Activated naive CD8-positive, alpha-beta T cell treated with anti-CD3 and anti-CD28 coated beads, Interleukin-2, amount 10 ng/mL, durations not matched to agents 7 days and 5 days (primary cell): ENCODE results near the gene ARID1B. TPM values are rescaled to one million over a fixed set of nuclear protein-coding genes. Genes with fewer than 3 reads are reported as not detected.

Experiments
- ATAC-seq: fragments of 150-1000 bp; cut with Tn5 transposase; one replicate; pipeline ENCODE4 v1.10.0; 2021; ENCODE audit warnings: low read depth, moderate library complexity
- POLR2A ChIA-PET: fragments of 350-600 bp; sonication (Branson Sonifier 250); formaldehyde crosslinking; loops from one replicate; lab custom pipeline; 2021; ENCODE audit warnings: antibody characterized with exemption; lab: Charles Lee
- DNase-seq: peaks from one replicate; pipeline ENCODE4 v3.0.0; 2021
- H3K27ac Mint-ChIP-seq: one replicate; pipeline ENCODE4 v1.8.0; 2022; ENCODE audit warnings: mild to moderate bottlenecking, mixed read lengths
- H3K27me3 Mint-ChIP-seq: one replicate; pipeline ENCODE4 v1.8.0; 2022; ENCODE audit warnings: mild to moderate bottlenecking, moderate library complexity, mixed read lengths
- H3K36me3 Mint-ChIP-seq: one replicate; pipeline ENCODE4 v1.8.0; 2021; ENCODE audit warnings: mild to moderate bottlenecking, mixed read lengths
- H3K4me1 Mint-ChIP-seq: one replicate; pipeline ENCODE4 v1.8.0; 2021; ENCODE audit warnings: mixed read lengths
- H3K4me3 Mint-ChIP-seq: one replicate; pipeline ENCODE4 v1.8.0; 2022; ENCODE audit warnings: mild to moderate bottlenecking, moderate library complexity, mixed read lengths
- H3K9me3 Mint-ChIP-seq: one replicate; pipeline ENCODE4 v1.8.0; 2021; ENCODE audit warnings: mixed read lengths
- total RNA-seq, 2 experiments: library from RNA; stranded (reverse); gene quantifications; one replicate each; pipeline ENCODE4 v1.2.3, GENCODE V29; 2021

Gene ARID1B
- total RNA-seq, 2 experiments from 2014 or later, result 83.2 to 98.2 TPM

DNA sequence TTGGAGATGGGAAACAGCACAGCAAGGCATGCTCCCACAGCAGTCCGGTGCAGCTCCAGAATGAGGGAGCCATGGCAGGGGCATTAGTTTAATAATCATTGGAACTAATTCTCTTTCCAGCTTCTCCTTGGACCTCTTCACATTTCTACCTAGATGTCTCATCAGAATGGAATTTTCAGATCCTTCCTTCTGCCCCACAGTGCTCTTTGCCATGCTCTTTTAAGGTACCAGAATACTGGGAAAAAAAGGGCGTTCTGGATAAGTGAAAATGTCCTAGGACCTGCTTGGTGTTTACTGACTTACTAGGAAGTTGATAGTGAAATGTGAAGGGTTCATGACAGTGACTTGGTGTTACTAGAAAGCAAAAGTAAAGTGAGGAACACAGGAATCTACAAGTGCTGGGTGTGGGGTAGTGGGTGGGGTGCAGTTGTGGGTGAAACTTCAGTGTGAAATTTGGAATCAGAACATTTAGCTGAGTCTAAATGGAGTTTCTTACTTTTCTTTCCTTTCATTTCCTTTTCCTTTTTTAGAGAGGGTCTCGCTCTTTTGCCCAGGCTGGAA lies 207.1 kb downstream of the ARID1B start:
- Mint-ChIP-seq H3K27ac (no peak overlapping the region), H3K27me3 (peaks cover 1% of the 10 kb centered on the region), H3K4me3 (peak overlapping the region; percentile 38), H3K9me3 (no peaks in the 10 kb centered on the region), H3K36me3 (no peaks in the 10 kb centered on the region), H3K4me1 (peaks cover 24% of the 10 kb centered on the region)
- POLR2A ChIA-PET, result no interaction called here
- ATAC-seq (no peak), DNase-seq (no peak)

- Mint-ChIP-seq H3K4me3 (no peak overlapping the region), H3K9me3 (no peaks in the 10 kb centered on the region), H3K27ac (no peak overlapping the region), H3K27me3 (peaks cover 1% of the 10 kb centered on the region), H3K4me1 (peaks cover 24% of the 10 kb centered on the region), H3K36me3 (no peaks in the 10 kb centered on the region)
- DNase-seq, result no peak
- ATAC-seq, result no peak
- POLR2A ChIA-PET, result no interaction called here
These were observed 208.1 kb downstream of the ARID1B start for GRCh38 chr6:156985309-156985708.

DNA sequence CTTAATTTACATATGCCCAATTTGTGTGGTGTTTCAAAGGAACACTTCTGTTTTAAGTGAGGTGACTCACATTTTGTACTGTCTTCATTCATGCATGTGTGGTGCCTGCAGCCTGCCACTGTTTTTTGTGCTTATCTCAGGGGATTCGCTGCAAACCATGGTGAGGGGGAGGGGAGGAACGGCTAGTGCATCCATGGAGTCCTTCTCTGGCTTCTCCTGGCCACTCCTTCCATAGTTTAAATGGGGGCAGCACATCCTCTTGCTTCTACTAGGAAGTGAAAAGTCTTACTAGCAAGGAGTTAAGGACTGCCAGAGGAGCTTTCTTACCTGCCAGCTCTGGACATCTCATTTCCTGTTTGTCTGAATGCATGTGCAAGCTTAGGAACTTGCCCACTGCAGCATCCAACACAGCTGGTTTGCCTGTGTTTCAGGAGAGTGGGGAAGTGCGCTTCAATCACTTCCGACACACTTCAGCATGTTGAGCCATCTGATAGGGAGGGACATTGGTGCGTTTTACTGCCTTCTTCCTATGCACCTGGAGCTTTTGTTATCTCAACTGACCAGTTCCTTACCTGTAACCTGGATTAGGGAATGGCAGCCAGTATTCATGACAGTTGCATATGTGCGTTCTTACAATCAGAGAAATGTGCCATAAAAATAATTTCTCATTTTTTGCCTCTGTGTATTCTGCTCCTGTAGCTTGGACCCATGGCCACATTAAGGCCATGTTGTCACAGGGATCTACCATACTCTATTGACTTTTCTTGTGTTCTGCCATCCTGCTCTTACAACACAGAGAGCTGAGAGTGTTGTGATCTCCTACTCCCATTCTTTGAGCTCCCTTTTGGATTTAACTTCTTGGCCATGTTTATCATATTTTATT lies 211.3 kb downstream of the ARID1B start:
- DNase-seq (no peak), ATAC-seq (peak; percentile 33)
- Mint-ChIP-seq H3K9me3 (no peaks in the 10 kb centered on the region), H3K4me1 (peaks cover 20% of the 10 kb centered on the region), H3K4me3 (no peak overlapping the region), H3K27me3 (no peaks in the 10 kb centered on the region), H3K36me3 (no peaks in the 10 kb centered on the region), H3K27ac (peak overlapping the region; percentile 22)
- POLR2A ChIA-PET, result no interaction called here

DNA sequence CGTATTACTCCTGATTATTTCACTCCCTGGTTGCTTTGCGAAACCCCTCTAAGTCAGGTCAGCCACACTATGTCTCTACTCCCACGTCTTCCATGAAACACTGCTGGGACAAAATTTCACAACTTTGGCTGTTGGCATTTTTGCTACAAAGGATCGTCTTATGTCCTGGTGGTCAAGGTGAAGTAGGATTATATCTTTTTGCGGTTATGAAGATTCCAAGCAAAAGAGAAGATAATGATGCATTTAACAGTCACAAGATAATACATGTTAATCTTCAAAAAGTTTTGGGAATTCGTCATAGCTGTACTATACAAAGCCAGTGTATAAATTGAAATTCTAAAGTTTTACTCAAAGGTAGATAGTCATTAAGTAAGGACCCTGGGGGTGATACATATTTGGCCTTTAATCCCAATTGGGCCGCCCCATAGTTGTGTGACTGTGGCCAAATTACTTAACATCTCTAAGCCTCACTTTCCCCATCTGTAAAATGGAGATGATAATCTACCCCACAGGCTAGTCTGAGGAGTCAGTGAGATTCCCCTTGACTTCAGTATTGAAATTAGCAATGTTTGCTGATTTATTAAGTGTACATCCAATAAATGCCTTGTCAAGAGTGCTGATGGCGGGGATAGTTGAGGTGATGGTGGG lies 212.1 kb downstream of the ARID1B start:
- H3K4me3 Mint-ChIP-seq, result no peak overlapping the region
- ATAC-seq, result no peak
- no peaks in the 10 kb centered on the region for H3K9me3 Mint-ChIP-seq
- POLR2A ChIA-PET, result no interaction called here
- H3K4me1 Mint-ChIP-seq, result peaks cover 14% of the 10 kb centered on the region
- no peaks in the 10 kb centered on the region for H3K36me3 Mint-ChIP-seq
- no peak for DNase-seq
- no peak overlapping the region for H3K27ac Mint-ChIP-seq
- H3K27me3 Mint-ChIP-seq, result no peaks in the 10 kb centered on the region

DNA sequence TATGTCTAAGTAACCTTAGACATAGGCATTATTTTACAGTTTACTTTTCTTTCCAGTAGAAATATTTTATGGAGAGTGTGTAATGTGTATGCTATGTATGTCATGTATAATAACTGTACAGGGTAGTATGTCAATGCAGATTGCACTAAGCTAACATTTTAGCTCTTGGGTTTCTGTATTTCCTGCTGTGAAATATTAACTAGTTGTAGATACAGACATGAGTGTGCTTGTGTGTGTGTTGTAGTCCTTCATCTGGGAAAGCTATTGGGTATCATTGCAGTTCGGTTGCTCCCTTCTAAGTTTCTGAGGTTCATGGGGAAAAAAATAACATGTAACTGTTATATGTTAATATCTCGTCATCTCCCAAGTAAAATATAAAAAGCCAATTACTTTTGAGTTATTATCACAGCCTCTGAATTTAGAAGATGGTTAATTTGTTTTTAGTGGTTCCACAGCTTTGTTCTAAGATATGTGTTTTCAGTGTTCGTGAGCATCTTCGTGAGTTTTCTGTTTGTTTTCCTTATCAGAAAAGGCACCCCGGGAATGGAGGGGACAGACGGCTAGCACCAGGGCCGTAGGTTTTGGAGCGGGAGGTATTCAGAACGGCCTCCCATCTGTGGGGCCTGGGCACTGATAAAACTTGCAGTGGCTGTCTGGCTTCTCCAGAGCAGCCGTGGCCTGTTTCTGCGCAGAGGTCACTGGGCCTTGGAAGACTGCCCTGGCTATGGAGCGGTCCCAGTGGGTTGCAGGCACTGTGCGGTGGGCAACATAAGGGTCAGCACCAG lies 215.0 kb downstream of the ARID1B start:
- Mint-ChIP-seq H3K4me3 (no peak overlapping the region), H3K27me3 (no peaks in the 10 kb centered on the region), H3K4me1 (peaks cover 10% of the 10 kb centered on the region), H3K27ac (no peak overlapping the region), H3K36me3 (no peaks in the 10 kb centered on the region), H3K9me3 (no peaks in the 10 kb centered on the region)
- DNase-seq, result no peak
- no peak for ATAC-seq
- POLR2A ChIA-PET, result no interaction called here

GRCh38 chr6:156993713-156994112 lies 216.5 kb downstream of the ARID1B start:
- no peaks in the 10 kb centered on the region for H3K27me3 Mint-ChIP-seq
- H3K4me3 Mint-ChIP-seq, result no peak overlapping the region
- H3K9me3 Mint-ChIP-seq, result no peaks in the 10 kb centered on the region
- H3K36me3 Mint-ChIP-seq, result no peaks in the 10 kb centered on the region
- no peak overlapping the region for H3K27ac Mint-ChIP-seq
- DNase-seq, result no peak
- no peak for ATAC-seq
- POLR2A ChIA-PET, result no interaction called here
- peaks cover 4% of the 10 kb centered on the region for H3K4me1 Mint-ChIP-seq

GRCh38 chr6:156994215-156995076 lies 217.3 kb downstream of the ARID1B start:
- DNase-seq, result no peak
- no peak overlapping the region for H3K27ac Mint-ChIP-seq
- POLR2A ChIA-PET, result no interaction called here
- no peaks in the 10 kb centered on the region for H3K27me3 Mint-ChIP-seq
- no peak for ATAC-seq
- no peak overlapping the region for H3K4me3 Mint-ChIP-seq
- H3K9me3 Mint-ChIP-seq, result no peaks in the 10 kb centered on the region
- no peaks in the 10 kb centered on the region for H3K4me1 Mint-ChIP-seq
- H3K36me3 Mint-ChIP-seq, result no peaks in the 10 kb centered on the region

- POLR2A ChIA-PET, result no interaction called here
- no peaks in the 10 kb centered on the region for H3K4me1 Mint-ChIP-seq
- H3K27me3 Mint-ChIP-seq, result no peaks in the 10 kb centered on the region
- no peak overlapping the region for H3K4me3 Mint-ChIP-seq
- no peak overlapping the region for H3K27ac Mint-ChIP-seq
- no peaks in the 10 kb centered on the region for H3K9me3 Mint-ChIP-seq
- no peaks in the 10 kb centered on the region for H3K36me3 Mint-ChIP-seq
- DNase-seq (no peak), ATAC-seq (no peak)
These were observed 218.3 kb downstream of the ARID1B start for GRCh38 chr6:156995502-156995901.

- Mint-ChIP-seq H3K27me3 (no peaks in the 10 kb centered on the region), H3K36me3 (no peaks in the 10 kb centered on the region), H3K4me3 (no peak overlapping the region), H3K27ac (no peak overlapping the region), H3K9me3 (no peaks in the 10 kb centered on the region), H3K4me1 (no peaks in the 10 kb centered on the region)
- DNase-seq, result no peak
- ATAC-seq, result no peak
- POLR2A ChIA-PET, result no interaction called here
These were observed 219.1 kb downstream of the ARID1B start for GRCh38 chr6:156996265-156996664.

DNA sequence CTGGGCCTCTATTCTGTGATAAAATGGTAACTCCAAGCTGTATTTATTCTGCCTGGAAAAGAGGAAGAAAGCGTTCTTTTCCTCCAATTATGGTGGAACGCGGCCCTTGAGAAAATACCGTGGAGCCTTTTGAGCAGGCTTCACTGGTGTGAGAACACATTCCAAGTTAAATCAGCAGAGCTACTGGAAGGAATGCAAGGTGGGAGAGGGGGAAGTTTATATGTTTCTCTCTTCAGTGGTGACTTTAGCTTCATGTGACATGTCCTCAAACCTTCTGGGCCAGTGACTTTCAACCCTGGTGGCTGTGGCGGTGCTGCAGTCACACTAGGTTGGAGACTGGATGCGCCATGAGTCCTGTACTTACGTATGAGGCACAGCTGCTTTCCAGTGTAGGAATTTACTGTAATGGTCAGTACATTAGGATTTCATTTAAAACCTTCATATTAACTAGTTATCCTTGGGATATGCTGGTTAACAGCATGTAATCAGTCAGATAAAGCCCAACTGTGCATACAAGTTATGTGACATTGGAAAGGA lies 221.7 kb downstream of the ARID1B start:
- Mint-ChIP-seq H3K9me3 (no peaks in the 10 kb centered on the region), H3K36me3 (peaks cover 8% of the 10 kb centered on the region), H3K27ac (no peak overlapping the region), H3K4me3 (no peak overlapping the region), H3K4me1 (peaks cover 6% of the 10 kb centered on the region), H3K27me3 (no peaks in the 10 kb centered on the region)
- POLR2A ChIA-PET, result no interaction called here
- DNase-seq (no peak), ATAC-seq (no peak)

GRCh38 chr6:156999762-157000161 lies 222.6 kb downstream of the ARID1B start:
- POLR2A ChIA-PET, result no interaction called here
- Mint-ChIP-seq H3K36me3 (peaks cover 8% of the 10 kb centered on the region), H3K27ac (no peak overlapping the region), H3K4me1 (peaks cover 7% of the 10 kb centered on the region), H3K9me3 (no peaks in the 10 kb centered on the region), H3K4me3 (no peak overlapping the region), H3K27me3 (no peaks in the 10 kb centered on the region)
- no peak for ATAC-seq
- no peak for DNase-seq

DNA sequence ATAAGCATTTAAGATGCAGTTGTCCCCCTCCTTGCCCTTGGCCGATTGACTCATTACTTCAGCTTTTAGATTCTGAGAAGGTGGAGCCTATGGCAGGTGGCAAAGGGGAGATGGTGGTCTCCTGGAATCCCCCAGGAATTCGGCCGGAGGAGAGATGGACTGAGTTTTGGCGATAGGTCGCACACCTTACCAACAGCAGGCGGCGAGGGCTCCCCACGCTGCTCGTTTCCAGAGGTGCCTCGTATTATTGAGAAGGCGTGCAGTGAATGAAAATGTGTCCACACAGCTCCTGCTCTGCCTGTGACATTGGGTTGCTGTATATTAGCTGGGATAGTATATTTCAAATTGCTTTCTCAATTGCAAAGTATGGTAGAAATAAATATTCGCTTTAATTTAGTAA lies 224.5 kb downstream of the ARID1B start:
- peaks cover 7% of the 10 kb centered on the region for H3K4me1 Mint-ChIP-seq

More for the DNA sequence above, 224.5 kb downstream of the ARID1B start:
- POLR2A ChIA-PET, result no interaction called here
- no peak overlapping the region for H3K4me3 Mint-ChIP-seq
- H3K27ac Mint-ChIP-seq, result no peak overlapping the region
- H3K36me3 Mint-ChIP-seq, result peaks cover 8% of the 10 kb centered on the region
- no peak for ATAC-seq
- H3K9me3 Mint-ChIP-seq, result no peaks in the 10 kb centered on the region
- H3K27me3 Mint-ChIP-seq, result no peaks in the 10 kb centered on the region
- no peak for DNase-seq
